Uterus (tissue), 4 donors: ENCODE data around the gene PTPRD. TPM values are rescaled to one million over a fixed set of nuclear protein-coding genes. Genes with fewer than 3 reads are reported as not detected.

Experiments used
- DNase-seq, 2 donors: peaks; one replicate each; pipeline ENCODE4 v3.0.0-alpha.2; 2019 to 2020
- H3K27ac ChIP-seq, 2 donors: fragments of 200-600 bp; sonication (generic); 1 replicate in 1 of 2; 2 replicates in 1 of 2; pipeline ENCODE4 v1.5.1; 2016 to 2018
- H3K27me3 ChIP-seq, 2 donors: fragments of 200-600 bp; sonication (generic); one replicate each; pipeline ENCODE4 v1.5.1; 2018 to 2019; ENCODE audit warnings: control low read depth in 1 of 2
- H3K36me3 ChIP-seq, 2 donors: fragments of 200-600 bp; sonication (generic); one replicate each; pipeline ENCODE4 v1.5.1; 2019; ENCODE audit warnings: control low read depth in 1 of 2
- H3K4me1 ChIP-seq, 2 donors: fragments of 200-600 bp; sonication (generic); one replicate each; pipeline ENCODE4 v1.5.1; 2018 to 2019; ENCODE audit warnings: control low read depth in 1 of 2
- H3K4me3 ChIP-seq, 2 donors: fragments of 200-600 bp; sonication (generic); 1 replicate in 1 of 2; 2 replicates in 1 of 2; pipeline ENCODE4 v1.5.1; 2018 to 2019; ENCODE audit warnings: mild to moderate bottlenecking in 1 of 2
- H3K9me3 ChIP-seq, 2 donors: fragments of 200-600 bp; sonication (generic); one replicate each; pipeline ENCODE4 v1.5.1; 2019; ENCODE audit warnings: control low read depth in 1 of 2
- POLR2A ChIP-seq, 2 donors: fragments of 450-650 bp; IDR thresholded peaks; one replicate each; pipeline ENCODE4 v1.6.1; 2016; ENCODE audit warnings: antibody characterized with exemption in 2 of 2, mild to moderate bottlenecking in 1 of 2, moderate library complexity in 1 of 2
- intact Hi-C: fragments of 100-400 bp; cut with DNase I; formaldehyde crosslinking; loops from one replicate; pipeline ENCODE4 v1.15.1; 2023; ENCODE audit warnings: low total_unique reads
- total RNA-seq, 4 donors: library from RNA; depleted of rRNA in 3 of 4; stranded (reverse); fragments of >200 nt in 3 of 4; gene quantifications; one replicate each; pipeline versions ENCODE4 v1.1.0 to v1.2.4, GENCODE V29; 2014 to 2023
- TF ChIP-seq, protein P1 (sequence below), 4 experiments: fragments of 200-600 bp in 2 of 4; fragments of 450-650 bp in 2 of 4; sonication (generic) in 2 of 4; IDR thresholded peaks; one replicate each; pipeline ENCODE4 v1.5.1; 2016 to 2019; ENCODE audit warnings: antibody characterized with exemption in 4 of 4, mild to moderate bottlenecking in 2 of 4, moderate library complexity in 1 of 4
- donor health status: DM: yes; HTN: yes; CAD: no.

The PTPRD gene
- total RNA-seq, 4 donors from 2014 or later, result 1.2 to 136 (median 26.4) TPM

- no peaks in the 10 kb centered on the region for H3K27me3 ChIP-seq
- H3K27ac ChIP-seq, result no peak overlapping the region
- DNase-seq, result no peak
- no peak overlapping the region for H3K4me3 ChIP-seq
- no peaks in the 10 kb centered on the region for H3K4me1 ChIP-seq
- intact Hi-C loops, result no loop called here
- H3K36me3 ChIP-seq, result no peaks in the 10 kb centered on the region
- H3K9me3 ChIP-seq, result no peaks in the 10 kb centered on the region
- no peak for TF ChIP-seq POLR2A (IDR thresholded peaks at IDR 0.05)
- TF ChIP-seq, protein P1, sequence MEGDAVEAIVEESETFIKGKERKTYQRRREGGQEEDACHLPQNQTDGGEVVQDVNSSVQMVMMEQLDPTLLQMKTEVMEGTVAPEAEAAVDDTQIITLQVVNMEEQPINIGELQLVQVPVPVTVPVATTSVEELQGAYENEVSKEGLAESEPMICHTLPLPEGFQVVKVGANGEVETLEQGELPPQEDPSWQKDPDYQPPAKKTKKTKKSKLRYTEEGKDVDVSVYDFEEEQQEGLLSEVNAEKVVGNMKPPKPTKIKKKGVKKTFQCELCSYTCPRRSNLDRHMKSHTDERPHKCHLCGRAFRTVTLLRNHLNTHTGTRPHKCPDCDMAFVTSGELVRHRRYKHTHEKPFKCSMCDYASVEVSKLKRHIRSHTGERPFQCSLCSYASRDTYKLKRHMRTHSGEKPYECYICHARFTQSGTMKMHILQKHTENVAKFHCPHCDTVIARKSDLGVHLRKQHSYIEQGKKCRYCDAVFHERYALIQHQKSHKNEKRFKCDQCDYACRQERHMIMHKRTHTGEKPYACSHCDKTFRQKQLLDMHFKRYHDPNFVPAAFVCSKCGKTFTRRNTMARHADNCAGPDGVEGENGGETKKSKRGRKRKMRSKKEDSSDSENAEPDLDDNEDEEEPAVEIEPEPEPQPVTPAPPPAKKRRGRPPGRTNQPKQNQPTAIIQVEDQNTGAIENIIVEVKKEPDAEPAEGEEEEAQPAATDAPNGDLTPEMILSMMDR (IDR thresholded peaks at IDR 0.05), result no peak
Observed at GRCh38 chr9:8772302-8772701, 1840.5 kb downstream of the PTPRD start.

DNA sequence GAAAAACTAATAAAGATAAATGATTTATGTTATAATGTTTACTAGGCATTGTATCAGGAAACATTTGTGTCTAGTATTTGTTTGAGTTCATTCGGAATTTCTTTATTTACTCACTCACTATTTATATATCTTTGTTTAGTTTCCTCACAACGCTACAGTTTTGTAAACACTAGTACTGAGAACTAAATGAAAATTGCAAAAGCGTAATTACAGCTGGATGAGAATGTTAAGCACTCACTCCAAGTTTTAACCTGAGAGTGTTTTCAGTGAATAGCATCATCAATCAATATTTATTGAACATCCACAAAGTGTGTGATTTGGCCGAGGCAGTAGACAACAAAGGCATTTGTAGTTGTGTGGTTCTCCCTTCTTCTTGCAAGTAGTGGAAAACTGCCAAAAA lies 1843.6 kb downstream of the PTPRD start:
- DNase-seq, result no peak
- no peaks in the 10 kb centered on the region for H3K4me1 ChIP-seq
- no peaks in the 10 kb centered on the region for H3K9me3 ChIP-seq
- H3K27me3 ChIP-seq, result no peaks in the 10 kb centered on the region
- no peak for TF ChIP-seq POLR2A (IDR thresholded peaks at IDR 0.05)
- TF ChIP-seq, protein P1 (IDR thresholded peaks at IDR 0.05), result no peak
- intact Hi-C loops, result no loop called here
- no peaks in the 10 kb centered on the region for H3K36me3 ChIP-seq
- no peak overlapping the region for H3K27ac ChIP-seq
- H3K4me3 ChIP-seq, result no peak overlapping the region

DNA sequence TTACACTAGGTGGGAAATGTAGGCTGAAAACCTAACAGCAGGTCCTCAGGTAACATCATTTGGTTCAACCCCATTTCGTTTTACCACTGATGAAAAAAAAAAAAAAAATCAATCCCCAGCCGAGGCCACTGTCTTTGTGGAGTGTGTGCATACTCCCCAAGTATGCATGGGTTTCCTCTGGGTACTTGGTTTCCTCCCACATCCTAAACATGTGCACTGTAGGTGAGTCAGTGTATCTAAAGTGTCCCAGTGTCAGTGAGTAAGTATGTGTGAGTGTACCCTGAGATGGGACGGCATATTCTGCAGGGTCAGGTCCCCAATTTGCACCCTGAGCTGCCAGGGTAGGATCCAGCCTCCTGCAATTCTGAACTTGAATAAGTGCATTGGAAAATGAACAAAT lies 1846.7 kb downstream of the PTPRD start:
- DNase-seq, result no peak
- intact Hi-C loops, result no loop called here
- TF ChIP-seq POLR2A (IDR thresholded peaks at IDR 0.05), result no peak
- TF ChIP-seq, protein P1 (IDR thresholded peaks at IDR 0.05), result no peak

DNA sequence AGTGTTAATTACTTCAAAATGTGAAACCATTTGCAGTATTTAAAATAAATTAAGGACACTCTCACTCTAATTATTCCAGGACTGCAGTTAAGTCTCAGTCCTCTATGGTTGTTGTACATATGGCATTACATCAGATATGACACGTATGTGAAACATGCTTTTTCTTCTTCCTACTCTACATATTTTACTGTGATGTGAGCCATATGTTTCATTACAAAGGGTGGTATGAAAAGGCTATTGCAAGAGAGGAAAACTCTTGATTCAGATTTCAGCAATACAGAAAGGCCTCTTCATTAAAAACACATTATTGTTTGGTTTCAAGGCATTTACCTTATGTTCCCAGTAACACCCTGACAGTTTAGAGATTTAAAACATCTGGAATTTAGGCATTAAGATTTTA lies 1848.8 kb downstream of the PTPRD start:
- H3K36me3 ChIP-seq, result no peaks in the 10 kb centered on the region
- H3K27me3 ChIP-seq, result no peaks in the 10 kb centered on the region
- H3K27ac ChIP-seq, result no peak overlapping the region
- no peak for TF ChIP-seq POLR2A (IDR thresholded peaks at IDR 0.05)
- TF ChIP-seq, protein P1 (IDR thresholded peaks at IDR 0.05), result no peak
- no peaks in the 10 kb centered on the region for H3K4me1 ChIP-seq
- no peaks in the 10 kb centered on the region for H3K9me3 ChIP-seq
- no peak overlapping the region for H3K4me3 ChIP-seq
- DNase-seq, result no peak
- intact Hi-C loops, result no loop called here

More for the DNA sequence above, 1846.7 kb downstream of the PTPRD start:
- H3K36me3 ChIP-seq, result no peaks in the 10 kb centered on the region
- H3K4me3 ChIP-seq, result no peak overlapping the region
- H3K27ac ChIP-seq, result no peak overlapping the region
- no peaks in the 10 kb centered on the region for H3K9me3 ChIP-seq
- no peaks in the 10 kb centered on the region for H3K27me3 ChIP-seq
- H3K4me1 ChIP-seq, result no peaks in the 10 kb centered on the region

DNA sequence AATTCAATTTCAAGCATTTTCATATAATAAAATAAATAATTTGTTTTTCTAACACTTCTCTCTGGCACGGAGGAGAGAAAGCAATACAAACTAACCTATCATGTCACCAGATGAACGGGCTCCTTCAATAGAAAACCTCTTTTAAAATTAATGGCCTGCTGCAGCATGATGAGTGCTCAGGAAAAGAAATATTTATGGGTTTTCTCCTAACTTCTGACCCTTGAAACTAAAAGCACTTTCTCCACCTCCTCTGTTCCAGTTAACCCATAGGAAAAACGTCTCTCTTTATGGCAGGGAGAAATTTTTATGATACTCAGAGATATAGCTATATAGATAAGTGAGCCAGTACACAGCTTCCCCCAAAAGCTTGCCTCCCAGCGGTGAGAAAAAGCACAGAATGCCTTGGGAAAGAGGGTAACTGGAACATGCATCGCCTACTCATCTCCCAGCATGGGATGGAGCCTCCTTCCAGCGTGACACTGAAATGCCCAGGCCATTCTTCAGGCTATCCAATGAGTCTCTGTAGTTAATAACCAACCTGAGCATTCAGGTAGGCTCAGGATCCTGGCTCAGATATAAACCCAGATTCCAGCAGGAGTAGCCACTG lies 1850.2 kb downstream of the PTPRD start:
- Histone ChIP-seq H3K4me3 (no peak overlapping the region), H3K27me3 (no peaks in the 10 kb centered on the region), H3K4me1 (no peaks in the 10 kb centered on the region), H3K27ac (no peak overlapping the region), H3K36me3 (no peaks in the 10 kb centered on the region), H3K9me3 (no peaks in the 10 kb centered on the region)
- intact Hi-C loops, result no loop called here
- TF ChIP-seq, protein P1 (IDR thresholded peaks at IDR 0.05), result no peak
- TF ChIP-seq POLR2A (IDR thresholded peaks at IDR 0.05), result no peak
- no peak for DNase-seq
